IPS-18c (cell line): ENCODE results near the gene TEX22.
"Not testable (repeated sequence)": the region's sequence is repeated elsewhere in the genome, so short reads cannot be mapped to it uniquely, and the experiment has no call there.

Source experiments
- H3K4me3 ChIP-seq: 2 replicates; pipeline ENCODE4 v1.7.0; 2013; ENCODE audit warnings: low read depth, mild to moderate bottlenecking, low read length, moderate library complexity; ENCODE audit not compliant: insufficient read depth
- H3K9me3 ChIP-seq: one replicate; pipeline ENCODE4 v1.6.1; 2013; ENCODE audit warnings: mild to moderate bottlenecking, low read length, moderate library complexity; ENCODE audit not compliant: control insufficient read depth, insufficient read depth

Gene TEX22, protein sequence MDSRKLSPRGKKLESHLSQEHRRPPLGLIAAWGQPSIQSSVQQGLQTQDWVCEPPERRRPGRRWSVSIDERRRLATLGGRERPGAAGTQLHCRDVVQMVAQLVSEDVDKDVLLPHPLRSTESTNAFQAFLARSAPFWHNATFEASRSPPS

DNA sequence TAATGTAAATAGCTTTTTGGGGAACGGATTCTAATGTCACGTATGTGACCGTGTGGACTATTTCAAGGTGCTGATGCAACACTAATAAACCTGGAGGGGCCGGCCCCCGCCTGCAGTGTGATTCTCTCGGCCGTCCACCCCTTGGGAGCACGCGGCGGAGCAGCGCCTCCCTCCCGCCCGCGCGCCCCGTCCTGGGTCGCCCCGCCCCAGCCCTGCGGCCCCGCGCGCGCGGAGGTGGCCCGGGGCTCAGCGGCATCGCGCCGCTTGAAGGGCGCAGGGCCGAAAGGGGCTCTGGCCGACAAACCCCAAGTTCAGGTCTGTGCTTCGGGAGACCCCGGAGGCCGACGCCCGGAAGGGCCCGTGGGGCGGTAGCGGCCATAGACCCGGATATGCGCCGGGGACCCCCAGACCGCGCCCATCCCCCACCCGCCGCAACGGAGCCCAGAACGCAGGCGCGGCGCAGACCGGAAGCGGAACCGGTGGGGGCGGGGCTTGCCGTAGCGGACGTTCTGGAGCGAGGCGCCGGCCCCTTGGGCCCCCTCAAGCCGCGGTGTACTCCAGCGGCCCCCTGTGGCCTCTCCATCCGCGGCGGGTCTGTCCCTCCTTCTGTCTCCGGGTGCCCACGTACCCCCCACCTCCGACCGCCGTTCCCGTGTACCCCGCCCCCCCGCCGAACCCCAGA is at the start of gene TEX22:
TEX22 (plus strand) TSS at position 495 of the 682 bp plus-strand sequence. CDS start 803 bp downstream, outside the sequence.
- Histone ChIP-seq H3K4me3 (peak within 1 kb of the TSS; percentile 53), H3K9me3 (peaks cover 18% of the 10 kb centered on the region)

DNA sequence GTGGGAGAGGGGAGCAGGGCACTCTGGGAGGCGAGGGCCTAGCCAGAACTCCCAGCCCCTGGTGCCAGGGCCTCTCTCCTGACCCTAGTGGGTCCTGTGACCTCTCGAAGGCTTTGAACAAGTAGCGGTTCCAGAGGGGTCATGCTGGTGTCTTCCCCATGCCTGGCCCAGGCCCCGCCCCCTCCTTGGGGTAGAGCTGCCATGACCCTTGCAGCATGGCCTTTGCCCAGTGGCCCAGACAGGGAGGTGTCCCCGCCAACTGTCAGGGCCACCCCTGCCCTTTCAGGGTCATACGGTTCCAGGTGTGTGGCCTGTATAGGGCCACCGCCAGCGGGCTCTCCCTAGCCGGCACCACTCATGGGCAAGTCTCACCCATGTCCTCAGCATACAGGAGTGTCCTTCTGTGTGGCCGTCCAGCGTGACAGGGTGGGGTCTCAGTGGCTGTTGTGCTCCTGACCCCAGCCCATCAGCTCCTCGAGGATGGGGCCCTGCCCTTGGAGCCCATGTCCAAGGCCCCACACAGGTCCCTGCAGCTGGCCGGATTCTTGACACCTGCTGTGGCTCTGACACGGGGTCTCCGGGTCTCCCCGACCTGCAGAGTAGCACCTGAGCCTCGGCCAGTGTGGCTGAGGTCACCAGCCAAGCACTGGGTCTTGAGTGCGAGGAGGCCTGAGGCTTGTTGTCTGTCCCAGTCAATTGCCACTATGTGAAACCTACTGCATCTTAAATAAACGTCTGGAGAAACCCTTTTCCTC is 49.2 kb upstream of the TEX22 start:
- H3K4me3 ChIP-seq = no peak overlapping the region
- H3K9me3 ChIP-seq = no peaks in the 10 kb centered on the region

DNA sequence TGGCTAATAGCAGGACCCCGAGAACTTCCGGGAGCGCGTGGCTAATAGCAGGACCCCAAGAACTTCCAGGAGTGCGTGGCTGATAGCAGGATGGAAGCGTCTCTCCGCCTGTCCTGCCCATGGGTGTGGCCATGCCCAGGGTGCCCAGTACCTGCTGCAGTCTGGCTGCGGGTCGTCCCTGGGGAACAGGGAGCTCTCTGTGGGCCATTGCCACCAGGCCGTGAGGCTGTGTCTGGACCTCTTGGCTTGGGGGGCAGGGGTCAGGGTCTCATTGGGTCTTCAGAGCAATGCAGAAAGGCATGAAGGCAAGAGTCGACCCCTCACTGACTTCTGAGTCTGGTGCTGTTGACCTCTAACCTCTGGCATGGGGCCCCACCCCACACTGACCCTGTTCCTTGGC is 48.3 kb upstream of the TEX22 start:
- no peak overlapping the region for H3K4me3 ChIP-seq
- no peaks in the 10 kb centered on the region for H3K9me3 ChIP-seq

DNA sequence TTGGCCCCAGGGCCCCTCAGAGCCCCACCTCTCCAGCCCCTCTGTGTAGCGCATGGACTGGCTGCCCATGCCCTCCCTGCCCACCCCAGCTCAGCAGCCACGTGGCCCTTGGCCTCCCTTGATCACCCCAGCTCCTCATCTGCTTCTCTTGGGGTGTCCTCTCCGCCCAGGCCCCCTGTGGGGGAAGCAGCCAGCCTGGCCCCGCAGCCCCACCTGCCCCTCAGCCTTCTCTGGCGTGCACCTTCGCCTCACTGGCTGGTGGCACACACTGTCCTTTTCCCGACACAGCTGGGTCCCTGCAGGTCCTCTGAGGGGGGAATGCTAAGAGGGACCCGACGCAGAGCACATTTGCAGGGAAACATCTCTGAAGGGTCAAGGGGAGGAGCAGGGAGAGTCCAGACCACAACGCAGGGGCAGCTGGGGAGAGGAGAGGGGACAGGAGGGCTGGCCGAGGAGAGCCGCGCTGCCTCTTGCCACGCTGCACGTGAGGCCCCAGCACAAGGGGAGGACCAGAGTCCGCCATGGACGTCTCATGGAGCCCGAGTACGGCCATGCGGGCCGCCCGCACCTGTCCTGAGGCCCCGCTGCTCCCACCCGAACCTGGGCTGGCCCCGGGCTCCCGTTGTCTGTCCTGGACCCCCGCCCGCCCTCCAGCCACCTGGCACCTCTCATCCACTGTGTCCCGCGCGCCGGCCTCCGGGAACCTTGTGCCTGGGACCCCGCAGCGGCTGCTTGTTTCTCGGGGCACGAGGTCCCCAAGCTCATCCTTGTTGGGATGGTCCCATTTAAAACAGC is 47.7 kb upstream of the TEX22 start:
- Histone ChIP-seq H3K9me3 (no peaks in the 10 kb centered on the region), H3K4me3 (no peak overlapping the region)

DNA sequence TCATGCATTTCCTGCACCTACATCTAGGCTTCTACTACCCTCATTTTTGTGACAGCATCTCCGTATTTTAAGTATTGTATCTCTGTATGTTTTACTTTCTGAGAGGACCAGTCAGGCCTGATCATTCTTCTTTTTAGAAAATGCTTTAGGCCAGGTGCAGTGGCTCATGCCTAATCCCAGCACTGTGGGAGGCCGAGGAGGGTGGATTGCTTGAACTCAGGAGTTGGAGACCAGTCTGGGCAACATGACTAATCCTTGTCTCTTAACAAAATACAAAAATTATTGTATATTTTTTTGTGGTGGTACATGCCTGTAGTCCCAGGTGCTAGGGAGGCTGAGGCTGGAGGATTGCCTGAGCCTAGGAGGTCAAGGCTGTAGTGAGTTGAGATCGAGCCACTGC is 46.9 kb upstream of the TEX22 start:
- Histone ChIP-seq H3K9me3 (no peaks in the 10 kb centered on the region), H3K4me3 (no peak overlapping the region)

DNA sequence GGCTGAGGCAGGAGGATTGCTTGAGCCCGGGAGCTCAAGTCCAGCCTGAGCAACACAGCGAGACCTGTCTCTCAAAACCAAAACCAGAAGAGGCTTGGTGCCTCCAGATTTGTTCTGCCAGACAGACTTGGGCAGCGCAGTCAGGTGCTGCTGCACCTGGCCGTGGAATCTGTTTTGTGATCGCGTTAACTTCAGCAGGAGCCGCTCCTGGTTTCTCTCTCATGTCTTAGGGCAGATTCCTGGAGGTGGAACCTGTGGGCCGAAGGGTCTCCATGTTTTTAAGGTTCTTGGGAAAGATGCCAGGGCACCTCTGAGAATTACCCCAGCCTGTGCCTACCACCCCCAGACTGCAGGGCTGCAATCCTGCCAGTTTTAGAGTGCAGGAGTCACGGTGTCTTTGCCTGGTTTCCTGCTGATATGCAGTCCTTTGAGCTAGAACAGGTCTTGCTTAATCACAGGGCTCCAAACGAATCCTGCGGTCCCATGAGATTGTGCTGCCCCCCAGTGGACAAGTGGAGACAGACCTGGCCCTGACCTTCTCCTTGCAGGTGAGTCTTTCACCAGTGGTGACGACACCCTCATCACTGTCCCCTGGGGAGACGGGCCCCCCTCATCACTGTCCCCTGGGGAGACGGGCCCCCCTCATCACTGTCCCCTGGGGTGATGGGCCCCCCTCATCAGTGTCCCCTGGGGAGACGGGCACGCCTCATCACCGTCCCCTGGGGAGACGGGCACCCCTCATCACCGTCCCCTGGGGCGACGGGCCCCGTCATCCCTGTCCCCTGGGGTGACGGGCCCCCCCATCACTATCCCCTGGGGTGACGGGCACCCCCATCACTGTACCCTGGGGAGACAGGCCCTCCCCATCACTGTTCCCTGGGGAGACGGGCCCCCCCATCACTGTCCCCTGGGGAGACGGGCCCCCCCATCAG is 46.2 kb upstream of the TEX22 start:
- H3K9me3 ChIP-seq = no peaks in the 10 kb centered on the region
- H3K4me3 ChIP-seq = no peak overlapping the region

DNA sequence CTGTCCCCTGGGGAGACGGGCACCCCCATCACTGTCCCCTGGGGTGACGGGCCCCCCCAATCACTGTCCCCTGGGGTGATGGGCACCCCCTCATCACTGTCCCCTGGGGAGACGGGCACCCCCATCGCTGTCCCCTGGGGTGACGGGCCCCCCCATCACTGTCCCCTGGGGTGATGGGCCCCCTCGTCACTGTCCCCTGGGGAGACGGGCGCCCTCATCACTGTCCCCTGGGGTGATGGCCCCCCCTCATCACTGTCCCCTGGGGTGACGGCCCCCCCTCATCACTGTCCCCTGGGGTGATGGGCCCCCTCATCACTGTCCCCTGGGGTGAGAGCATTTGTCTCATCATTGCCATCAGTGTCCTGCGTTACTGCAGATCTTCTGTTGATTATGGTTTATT is 45.2 kb upstream of the TEX22 start:
- Histone ChIP-seq H3K9me3 (no peaks in the 10 kb centered on the region), H3K4me3 (no peak overlapping the region)

DNA sequence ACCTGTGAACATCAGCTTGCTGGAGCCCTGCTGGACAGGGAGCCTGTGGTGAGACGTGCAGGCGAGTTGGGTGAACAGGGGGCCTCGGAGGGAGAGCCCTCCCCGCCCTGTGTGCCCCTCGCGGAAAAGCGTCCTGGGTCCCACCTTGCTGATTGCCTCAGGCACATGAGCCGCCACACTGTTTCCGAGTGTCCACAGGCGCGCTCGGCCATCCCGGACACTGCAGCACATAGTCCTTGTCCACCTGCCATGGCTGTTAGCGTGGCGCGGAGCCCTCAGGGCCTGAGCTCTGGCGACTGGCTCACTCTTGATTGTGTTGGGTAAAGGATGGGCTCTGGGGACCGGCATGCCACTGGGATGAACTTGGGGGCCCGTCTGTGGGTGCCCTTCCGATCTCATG is 43.8 kb upstream of the TEX22 start:
- Histone ChIP-seq H3K4me3 (no peak overlapping the region), H3K9me3 (no peaks in the 10 kb centered on the region)

DNA sequence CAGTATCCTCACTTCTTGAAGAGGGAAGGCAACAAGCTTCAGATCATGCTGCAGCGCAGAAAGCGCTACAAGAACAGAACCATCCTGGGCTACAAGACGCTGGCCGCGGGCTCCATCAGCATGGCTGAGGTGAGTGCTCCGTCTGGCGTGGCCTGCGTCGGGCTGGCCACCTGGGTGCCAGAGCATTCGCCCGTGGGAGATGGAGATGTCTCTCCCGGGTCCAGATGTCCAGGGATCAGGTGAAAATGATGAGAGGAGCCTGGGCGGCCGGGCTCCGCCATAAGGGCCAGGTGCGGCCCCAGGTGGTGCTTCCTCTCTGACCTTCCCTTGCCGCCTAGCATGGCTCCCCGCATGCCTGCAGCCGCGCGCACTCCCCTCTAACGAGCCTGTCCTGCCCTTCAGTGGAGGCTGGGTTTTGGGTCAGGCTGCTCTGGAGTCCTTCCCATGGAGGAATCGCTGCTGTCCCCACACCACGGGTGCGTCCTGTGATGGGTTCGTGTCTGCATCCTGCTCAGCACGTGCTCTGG is 43.2 kb upstream of the TEX22 start:
- no peak overlapping the region for H3K4me3 ChIP-seq
- no peaks in the 10 kb centered on the region for H3K9me3 ChIP-seq

DNA sequence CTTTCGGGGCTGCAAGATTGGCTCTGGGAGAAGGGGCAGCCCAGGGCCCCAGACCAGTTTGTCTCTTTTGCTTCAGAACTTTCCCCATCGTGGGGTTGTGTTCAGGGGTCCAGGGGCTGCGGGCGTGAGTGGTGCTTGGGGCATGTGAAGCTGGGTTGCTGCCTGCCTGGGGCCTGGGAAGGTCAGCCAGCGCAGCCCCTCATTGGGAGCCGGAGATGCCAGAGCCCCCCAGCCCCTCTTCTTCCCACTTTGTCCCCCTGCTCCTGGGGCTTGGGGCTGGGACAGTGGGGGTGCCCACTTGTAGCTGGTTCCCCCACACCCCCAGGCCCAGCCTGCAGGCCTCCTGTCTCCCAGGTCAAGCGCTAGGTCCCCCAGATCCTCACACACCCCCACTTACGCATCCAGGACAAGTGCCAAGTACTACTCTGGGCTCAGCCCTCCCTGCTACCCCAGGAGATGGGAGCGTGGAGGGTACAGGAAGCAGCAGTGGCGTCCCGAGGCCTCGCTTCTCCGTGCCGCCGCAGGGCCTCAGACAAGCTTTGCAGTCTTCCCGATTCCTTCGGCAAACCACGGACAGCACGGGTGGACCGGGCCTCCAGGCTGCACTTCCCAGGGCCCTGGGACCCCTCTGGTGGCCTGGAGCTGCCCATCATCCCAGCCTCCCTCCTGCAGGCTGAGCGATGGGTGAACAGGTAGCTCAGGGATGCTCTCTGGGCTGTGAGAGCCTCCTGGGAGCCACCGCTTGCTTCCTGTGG is 42.3 kb upstream of the TEX22 start:
- H3K9me3 ChIP-seq = no peaks in the 10 kb centered on the region
- peak overlapping the region; percentile 3; the same call in 1 of the 2 replicates for H3K4me3 ChIP-seq

DNA sequence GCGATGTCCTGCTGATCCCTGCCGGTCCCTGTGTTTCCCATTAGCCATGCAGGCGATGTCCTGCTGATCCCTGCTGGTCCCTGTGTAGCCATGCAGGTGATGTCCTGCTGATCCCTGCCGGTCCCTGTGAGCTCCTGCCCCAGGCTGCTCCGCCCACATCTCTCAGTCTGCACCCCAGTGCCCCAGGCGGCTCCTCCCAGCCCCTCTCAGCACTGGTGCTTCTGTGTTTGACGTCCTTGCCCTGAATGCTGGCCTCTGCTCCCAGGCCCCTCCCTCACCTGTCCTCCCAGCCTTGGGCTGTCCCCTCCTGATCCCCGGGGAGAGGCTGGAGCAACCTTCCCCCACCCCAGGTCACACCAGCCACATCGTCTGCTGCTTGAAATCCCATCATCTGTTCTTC is 41.4 kb upstream of the TEX22 start:
- no peaks in the 10 kb centered on the region for H3K9me3 ChIP-seq
- H3K4me3 ChIP-seq = no peak overlapping the region

DNA sequence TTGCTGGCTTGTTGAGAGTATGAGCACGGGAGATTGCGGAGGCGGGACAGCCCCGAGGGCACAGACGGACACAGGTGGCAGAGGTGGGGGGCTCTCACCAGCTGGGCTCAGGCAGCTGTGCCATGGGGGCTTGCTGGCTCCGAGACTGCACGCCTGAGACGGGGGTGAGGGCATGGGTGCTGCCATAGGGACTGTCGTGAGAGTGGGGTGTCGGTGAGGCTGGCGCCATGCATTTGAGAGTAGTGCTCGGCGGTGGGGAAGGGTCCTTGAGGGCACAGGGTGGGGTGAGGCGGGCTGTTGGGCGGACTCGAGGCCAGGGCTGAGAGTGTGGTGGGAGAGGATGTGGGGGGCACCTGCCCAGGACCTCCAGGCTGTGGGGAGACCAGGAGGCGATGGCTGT is 40.7 kb upstream of the TEX22 start:
- Histone ChIP-seq H3K4me3 (no peak overlapping the region), H3K9me3 (no peaks in the 10 kb centered on the region)

DNA sequence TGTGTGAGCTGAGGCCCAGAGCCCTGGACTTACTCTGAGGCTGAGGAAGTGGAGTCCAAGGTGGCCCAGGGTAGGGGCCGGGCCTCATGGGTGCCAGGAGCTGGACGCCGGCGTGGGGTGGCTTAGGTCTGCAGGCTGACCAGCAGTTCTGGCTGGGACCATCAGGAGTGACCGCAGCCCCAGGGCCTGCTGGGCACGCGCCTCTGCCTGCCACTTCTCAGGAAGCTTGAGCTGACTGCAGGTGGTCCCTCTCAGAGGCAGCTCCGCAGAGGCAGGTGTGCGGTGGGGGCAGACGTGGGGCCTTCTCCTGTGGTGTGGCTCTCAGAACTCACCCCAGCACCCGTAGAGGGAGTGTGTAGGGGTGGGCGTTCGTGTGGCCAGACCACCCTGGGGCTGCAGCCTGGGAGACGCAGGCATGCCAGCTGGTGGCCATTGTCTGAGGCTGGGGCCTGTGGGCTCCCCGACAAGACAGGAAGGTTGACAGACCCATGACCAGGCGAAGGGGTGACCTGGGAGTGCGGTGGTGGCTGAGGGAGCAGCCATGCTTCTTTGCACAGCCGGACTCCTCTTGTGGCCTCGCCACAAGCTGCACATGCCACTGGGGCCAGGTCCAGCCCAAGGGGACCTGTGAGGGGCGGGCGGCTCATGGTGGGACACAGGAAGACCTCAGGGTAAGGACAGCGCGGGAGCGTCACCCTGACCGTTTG is 40.0 kb upstream of the TEX22 start:
- Histone ChIP-seq H3K9me3 (no peaks in the 10 kb centered on the region), H3K4me3 (no peak overlapping the region)

DNA sequence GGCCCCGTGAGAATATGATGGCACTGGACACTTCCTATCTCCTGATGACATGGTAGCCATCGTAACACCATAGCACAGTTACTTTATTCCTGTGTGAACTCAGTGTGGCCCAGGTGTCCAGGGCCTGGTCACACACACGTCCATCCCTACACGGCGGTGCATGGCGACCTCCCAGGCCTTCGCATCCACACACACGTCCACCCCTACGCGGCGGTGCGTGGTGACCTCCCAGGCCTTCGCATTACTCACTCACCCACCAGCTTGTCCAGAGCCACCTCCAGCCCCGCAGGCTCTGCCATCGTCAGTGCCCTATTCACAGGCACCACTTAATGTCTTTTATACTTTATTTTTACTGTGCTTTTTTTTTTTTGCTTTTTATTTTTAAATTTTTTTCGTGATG is 39.4 kb upstream of the TEX22 start:
- H3K9me3 ChIP-seq = no peaks in the 10 kb centered on the region
- no peak overlapping the region for H3K4me3 ChIP-seq

DNA sequence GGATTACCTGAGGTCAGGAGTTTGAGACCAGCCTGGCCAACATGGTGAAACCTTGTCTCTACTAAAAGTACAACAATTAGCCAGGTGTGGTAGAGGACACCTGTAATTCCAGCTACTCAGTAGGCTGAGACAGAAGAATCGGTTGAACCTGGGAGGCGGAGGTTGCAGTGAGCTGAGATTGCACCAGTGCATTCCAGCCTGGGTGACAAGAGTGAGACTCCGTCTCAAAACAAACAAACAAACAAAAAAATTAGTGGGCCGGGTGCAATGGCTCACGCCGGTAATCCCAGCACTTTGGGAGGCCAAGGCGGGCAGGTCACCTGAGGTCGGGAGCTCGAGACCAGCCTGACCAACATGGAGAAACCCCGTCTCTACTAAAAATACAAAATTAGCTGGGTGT is 36.9 kb upstream of the TEX22 start:
- not testable (repeated sequence) for H3K4me3 ChIP-seq, H3K9me3 ChIP-seq
